SHP77 treated with DMSO at 0.1 percent for 48 hours (cell line): Measurements from ENCODE around the gene ACAP2.

ENCODE experiments used
- DNase-seq: peaks from one replicate; lab custom pipeline; 2025; lab: John Stamatoyannopoulos, UW

The ACAP2 gene

DNA sequence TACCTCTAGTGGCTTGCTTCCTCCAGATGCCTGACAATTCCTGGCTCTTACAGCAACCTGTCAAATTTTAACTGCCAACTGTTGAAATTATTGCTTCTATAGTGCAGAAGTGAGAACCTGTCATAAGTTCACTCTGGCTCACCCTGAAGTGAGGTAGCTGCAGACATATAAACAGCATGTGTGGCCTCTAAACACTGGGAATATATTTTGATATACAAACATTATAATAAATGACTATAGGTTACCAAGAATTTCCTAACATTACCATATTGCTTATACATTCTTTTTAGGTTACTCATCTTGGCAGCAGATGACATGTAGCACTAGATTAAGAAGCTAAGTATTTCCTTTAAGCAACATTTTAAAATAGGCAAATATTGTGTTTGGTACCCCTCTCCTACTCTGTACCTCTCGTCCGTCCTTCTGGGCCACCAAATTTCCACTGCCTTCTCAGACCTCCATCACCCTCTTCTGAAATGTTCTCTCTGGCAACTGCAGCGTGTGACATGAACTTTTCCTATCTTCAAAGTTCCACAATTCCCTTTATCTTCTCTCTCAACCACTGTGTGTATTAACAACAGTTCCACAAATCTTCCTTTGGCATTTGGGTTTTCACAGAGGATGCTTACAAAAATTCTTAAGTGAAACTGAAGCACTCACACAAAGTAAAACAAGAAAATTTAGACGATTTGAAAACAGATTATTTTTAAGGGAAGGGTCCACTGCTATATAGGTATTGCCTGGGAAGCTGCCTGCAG is 156.5 kb downstream of the ACAP2 start:
- no peak for DNase-seq

DNA sequence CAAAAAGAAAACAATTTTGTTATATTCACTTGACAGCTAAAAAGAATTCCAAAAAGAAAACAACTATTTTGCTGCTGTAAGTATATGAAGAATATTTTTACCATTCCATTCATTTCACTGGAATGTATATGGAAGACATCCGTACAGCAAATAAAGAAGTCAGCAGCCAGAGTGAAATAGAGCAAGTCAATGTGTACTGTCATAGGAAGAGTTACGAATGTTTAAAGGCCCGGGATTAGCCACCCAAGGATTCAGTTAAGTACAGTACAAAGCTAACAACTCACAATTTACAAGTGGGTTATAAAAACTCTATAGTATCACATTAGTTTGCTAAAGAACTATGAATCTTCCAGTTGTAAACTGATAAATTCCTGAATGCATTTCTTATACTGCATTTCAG is 157.4 kb downstream of the ACAP2 start:
- DNase-seq = no peak

GRCh38 chr3:195284842-195285241 is 158.0 kb downstream of the ACAP2 start:
- DNase-seq = no peak

DNA sequence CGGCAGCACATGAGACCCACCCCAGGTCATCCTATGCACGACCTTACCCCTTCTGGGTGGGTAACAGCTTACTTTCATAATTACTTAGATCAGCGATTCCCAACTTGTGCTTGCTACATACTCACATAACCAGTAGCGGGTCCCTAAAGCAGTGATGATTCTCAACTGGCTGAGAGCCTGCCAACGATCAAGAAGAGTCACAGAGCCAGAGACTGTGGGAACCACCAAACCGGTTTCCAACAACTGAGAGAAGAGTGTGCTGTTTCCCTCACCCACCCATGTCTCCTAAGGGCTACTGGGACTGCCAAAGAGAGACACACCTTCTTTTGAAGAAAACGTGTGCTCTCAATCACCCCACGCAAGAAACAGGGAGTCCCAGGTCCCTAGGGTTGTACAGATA is 159.9 kb downstream of the ACAP2 start:
- no peak for DNase-seq

- no peak for DNase-seq
Measured at GRCh38 chr3:195274259-195274966, 168.4 kb downstream of the ACAP2 start.

DNA sequence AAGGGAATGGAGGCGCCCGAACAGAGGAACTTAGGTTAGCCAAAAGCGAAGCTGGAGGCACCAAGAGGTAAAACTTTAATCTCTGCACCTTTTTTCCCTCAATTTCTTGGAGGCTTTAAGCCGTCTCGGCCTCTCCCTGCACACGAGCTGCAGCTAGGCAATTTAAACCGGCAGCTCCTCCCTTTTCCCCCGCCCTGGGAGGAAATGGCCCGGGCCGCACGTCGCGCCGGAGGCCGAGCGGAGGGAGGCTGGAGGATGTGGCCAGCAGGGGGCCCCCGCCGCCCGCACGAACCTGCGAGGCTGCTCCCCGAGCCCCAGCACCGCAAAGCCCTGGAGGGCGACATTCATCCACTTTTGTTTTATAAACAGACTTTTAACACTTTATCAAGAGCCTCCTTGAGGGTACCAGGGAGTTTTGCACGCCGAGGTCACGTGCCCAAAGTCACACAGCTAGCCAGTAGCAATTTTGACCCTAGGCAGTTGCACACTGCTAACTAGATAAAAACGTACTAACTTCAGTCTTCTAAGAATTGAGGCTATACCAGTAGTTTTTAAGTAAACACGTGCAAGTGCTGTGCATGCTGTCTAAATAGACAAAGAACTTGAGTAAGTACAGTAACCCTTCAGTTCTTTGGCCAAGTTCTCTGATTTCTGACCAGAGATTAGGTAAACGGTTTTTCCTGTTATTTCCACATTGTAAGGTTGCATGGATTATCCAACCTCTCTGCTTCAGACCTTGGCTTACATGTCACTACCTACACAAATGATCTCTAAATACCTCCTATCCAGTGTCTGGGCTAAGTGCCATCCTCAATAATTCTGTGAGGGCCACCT is 171.2 kb downstream of the ACAP2 start:
- DNase-seq = no peak

GRCh38 chr3:195270817-195271409 is 171.9 kb downstream of the ACAP2 start, which contains the start of gene XXYLT1:
Gene XXYLT1 (minus strand): TSS chr3:195271159. CDS start chr3:195271058, 101 bp downstream.
- no peak for DNase-seq

DNA sequence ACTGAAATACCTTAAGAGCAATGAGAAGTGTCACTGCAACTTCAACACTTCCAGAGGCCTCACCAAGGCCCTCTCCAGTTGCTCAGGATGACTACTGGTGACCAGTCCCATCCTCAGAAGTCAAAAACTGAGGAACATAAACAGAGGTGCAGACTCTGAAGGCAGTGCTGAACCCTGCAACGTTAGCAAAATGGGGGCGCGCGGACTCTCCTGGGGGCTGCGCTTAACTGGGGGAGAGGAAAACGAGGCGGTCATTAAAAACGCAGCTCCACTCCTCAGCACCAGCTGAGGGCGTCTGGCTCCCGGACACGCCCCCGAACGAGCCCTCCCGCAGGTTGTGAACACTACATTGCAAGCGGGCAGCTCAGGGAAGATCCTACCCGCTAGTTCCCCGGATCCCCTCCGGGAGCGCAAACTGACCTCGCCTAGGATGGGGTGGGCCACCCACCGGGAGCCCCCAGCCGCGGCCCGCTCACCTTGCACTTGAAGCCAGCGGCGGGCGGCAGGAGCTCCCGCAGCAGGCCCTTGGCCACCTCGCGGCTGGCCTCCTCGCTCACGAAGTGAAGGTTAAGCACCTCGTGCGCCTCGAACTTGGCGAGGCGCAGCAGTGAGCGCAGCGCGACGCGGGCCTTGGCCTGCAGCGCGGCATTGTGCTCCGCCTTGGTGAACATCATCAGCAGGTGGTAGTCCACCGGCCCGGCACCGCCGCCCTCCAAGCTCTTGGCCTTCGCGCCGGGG is 172.6 kb downstream of the ACAP2 start:
- DNase-seq = no peak

GRCh38 chr3:195269375-195270078 is 173.3 kb downstream of the ACAP2 start:
- DNase-seq = no peak

DNA sequence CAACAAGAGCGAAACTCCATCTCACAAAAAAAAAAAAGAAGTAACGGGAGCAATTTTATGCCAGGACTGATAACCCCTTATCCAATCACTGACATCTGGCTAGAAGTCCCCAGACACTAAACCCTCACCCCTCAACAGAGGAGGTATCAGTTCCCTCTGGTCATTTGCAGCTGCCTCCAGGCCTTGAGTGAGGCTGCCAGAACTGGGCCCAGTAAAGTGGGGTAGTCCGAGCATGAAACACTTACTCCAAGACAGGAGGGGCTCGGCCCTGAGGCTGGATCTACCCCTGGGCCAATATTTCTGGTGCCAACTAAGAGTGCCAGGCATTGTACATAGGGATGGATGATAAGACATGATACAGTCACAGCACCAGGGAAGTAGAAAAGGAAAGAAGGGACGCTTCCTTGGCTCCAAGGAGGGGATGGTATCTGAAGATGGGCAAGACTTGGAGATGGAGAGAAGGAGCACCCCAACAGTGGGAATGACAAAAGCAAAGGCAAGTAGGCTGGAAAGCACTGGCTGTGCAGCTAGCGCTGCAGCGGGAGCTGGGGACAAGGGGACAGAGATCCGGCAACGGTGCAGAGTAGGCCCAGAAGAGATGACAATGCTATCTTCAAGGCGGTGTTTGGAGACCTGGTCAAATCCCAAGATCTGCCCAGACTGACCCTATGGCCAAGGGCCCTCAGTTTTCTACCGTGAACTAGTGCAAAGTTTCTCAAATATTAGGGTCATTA is 174.1 kb downstream of the ACAP2 start:
- no peak for DNase-seq

DNA sequence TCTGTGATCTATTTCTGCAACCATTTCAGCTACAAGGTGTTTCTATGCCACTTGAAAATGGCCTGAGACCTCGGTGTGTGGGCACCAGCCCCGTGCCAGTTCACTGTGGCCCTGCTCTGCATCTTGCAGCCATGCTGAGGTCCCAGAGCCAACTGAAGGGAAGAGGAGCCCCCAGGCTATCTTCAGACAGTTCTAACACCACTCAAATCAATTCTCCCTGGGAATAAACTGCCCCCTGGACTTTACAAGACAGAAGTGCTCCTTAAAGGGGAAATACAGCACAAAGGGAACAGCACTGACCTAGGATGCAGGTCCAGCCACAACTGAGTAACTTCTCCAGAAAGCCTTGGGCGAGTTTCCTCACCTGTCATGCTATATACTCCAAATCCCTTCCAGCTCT is 175.7 kb downstream of the ACAP2 start:
- no peak for DNase-seq

GRCh38 chr3:195266428-195266827 is 176.4 kb downstream of the ACAP2 start:
- no peak for DNase-seq

DNA sequence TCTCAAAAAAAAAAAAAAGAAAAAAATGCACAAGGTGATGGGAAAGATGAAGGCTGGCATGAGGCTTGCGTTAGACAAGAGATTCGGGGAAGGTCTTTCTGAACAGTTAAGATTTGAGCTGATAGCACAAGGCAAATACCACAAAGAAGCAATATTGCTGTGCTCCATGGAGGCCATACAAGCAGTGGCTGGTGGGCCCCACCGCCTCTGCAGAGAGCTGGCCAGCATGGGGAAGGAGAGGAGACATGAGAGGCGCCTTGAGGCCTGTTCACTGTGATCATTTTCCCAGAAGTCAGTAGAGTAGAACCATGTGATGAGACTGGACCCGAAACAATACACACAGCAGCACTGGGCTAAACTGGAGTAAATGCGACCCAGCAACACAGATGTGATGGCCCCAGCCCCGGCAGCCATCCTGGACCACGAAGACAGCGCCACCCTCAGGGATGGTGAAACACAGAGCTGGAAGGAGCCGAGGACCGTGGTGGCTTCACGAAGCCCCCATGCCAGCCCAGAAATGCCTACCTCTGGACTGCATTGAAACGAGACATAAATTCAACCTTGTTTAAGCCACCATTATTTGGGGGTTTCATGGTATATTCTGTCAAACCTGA is 177.3 kb downstream of the ACAP2 start:
- no peak for DNase-seq

DNA sequence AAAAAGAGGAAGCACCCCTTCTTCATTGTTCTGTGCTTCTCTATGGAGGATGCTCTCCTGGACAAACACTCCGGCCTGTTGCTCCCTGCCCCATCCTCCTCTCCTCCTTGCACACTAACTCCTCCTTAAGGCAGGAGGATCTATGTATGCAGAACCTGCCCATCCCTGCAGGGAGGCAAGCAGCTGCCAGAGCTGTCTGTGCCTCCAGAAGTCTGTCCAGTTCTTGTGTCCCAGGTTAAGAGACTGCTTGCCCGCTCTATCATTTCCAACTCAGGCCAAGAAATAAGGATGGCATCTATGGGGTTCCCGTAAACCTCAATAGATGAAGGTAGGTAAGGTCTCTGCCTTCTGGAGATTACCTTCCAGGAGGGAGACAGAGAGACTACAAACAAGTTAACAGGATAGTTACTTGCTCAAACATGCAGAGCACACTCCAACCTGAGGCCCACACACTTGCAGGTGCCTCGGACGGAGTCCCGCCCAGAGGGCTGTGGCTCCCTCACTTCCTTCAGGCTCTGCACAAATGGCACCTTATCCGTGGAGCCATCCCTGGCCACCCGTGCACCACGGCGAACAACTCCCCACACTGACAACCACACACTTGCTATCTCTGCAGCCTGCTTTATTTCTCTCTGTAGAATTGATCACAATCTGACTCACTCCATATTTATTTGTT is 178.8 kb downstream of the ACAP2 start:
- DNase-seq = no peak

DNA sequence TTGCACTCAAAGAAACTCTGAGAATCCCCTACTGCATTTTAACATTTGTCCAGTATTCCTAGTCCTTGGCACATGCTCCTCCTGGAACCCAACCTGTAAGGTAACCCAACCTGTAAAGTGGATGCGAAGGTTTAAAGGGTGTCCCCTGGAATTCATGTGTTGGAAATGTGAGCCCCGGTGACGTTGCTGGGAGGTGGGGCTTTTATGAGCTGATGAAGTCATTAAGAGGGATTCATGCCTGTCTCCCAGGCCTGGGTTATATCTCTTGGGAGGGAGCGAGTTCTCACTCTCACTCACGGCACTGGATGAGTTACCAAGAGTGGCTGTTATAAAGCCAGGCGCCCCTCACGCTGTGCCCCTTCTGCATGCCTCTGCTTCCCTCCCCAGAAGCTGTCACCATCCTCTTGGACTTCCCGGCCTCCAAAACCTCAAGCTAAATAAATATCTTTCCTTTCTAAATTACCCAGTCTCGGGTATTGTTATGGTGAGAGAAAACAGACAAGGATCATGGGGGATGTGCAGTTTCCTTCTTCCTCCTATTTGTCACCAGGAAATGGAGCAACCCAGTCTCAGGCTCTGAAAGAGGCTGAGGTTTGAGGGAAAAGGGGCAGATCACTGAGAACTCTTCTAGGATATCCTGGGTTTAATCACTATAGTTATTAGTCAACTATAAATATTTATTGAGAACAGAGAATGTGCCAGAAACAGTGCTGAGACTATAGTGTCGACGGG is 179.5 kb downstream of the ACAP2 start:
- no peak for DNase-seq

GRCh38 chr3:195261925-195262324 is 180.9 kb downstream of the ACAP2 start:
- no peak for DNase-seq

DNA sequence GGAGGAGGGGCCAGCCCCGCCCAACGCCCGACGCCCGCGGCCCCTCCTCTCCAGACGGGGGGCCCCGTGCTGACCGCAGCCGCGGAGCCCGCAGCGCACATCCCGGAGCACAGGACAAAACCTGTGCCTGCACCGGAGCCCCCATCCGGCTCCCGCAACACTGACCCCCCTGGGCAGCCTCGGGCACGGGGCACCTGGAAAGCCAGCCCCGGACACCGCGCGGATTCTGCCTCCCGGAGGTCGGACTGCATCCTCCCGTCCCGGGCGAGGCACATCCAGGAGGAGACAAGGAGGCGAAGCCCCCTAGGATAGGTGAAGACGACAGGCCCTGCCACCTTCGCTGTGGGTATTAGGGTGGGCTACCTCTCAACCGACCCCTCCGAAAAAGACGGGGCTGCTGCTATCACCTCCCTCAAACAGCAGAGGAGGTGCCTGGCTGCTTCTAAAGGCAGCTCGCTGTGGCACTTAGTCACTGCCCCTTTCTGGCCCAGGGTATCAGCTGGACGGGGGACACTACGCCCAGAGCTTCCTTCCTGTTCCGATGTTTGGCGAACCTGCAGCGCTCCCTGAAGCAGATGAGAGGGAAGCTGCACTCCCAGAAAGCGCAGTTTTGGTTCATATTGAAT is 182.4 kb downstream of the ACAP2 start:
- no peak for DNase-seq
